Sigmoid colon (tissue), 7 donors: ENCODE measurements around the gene KMT5C. TPM values are rescaled to one million over a fixed set of nuclear protein-coding genes. Genes with fewer than 3 reads are reported as not detected.

Experiments
- DNase-seq: peaks from one replicate; pipeline ENCODE4 v3.0.0-alpha.2; 2019
- H3K27ac ChIP-seq, 4 donors: fragments of 200-600 bp; sonication (generic); one replicate each; pipeline ENCODE4 v1.5.1; 2016 to 2019; ENCODE audit warnings: mild to moderate bottlenecking in 1 of 4
- H3K27me3 ChIP-seq, 3 donors: fragments of 200-600 bp; sonication (generic); one replicate each; pipeline ENCODE4 v1.5.1; 2019; ENCODE audit warnings: mild to moderate bottlenecking in 1 of 3
- H3K36me3 ChIP-seq, 4 donors: fragments of 200-600 bp; sonication (generic); one replicate each; pipeline ENCODE4 v1.5.1; 2016 to 2019
- H3K4me1 ChIP-seq, 4 donors: fragments of 200-600 bp; sonication (generic); one replicate each; pipeline ENCODE4 v1.5.1; 2017 to 2019
- H3K4me3 ChIP-seq, 4 donors: fragments of 200-600 bp; sonication (generic); one replicate each; pipeline ENCODE4 v1.5.1; 2017 to 2019; ENCODE audit warnings: mild to moderate bottlenecking in 2 of 4, moderate library complexity in 1 of 4
- H3K9me3 ChIP-seq, 4 donors: fragments of 200-600 bp in 3 of 4; sonication (generic) in 3 of 4; one replicate each; pipeline versions ENCODE4 v1.5.1 to v1.6.1; 2013 to 2019
- EP300 ChIP-seq, 4 donors: sonication (generic); formaldehyde crosslinking; IDR thresholded peaks; one replicate each; pipeline ENCODE4 v1.6.1; 2017; ENCODE audit warnings: antibody characterized with exemption in 4 of 4
- POLR2A ChIP-seq, 2 donors: fragments of 450-650 bp; IDR thresholded peaks; one replicate each; pipeline ENCODE4 v1.6.1; 2016; ENCODE audit warnings: antibody characterized with exemption in 2 of 2, mild to moderate bottlenecking in 2 of 2, moderate library complexity in 2 of 2
- POLR2AphosphoS5 ChIP-seq, 4 donors: sonication (generic); formaldehyde crosslinking; IDR thresholded peaks; one replicate each; pipeline ENCODE4 v1.6.1; 2017; ENCODE audit warnings: antibody characterized with exemption in 4 of 4
- WGBS, 2 donors: extraction: QIAGEN DNeasy Blood & Tissue Kit; methylation state at CpG; one replicate each; pipeline ENCODE4 v1.1.7; 2013; 5-methylcytosine and 5-hydroxymethylcytosine counted together
- intact Hi-C: fragments of 100-400 bp; cut with DNase I; formaldehyde crosslinking; loops from one replicate; pipeline ENCODE4 v1.15.1; 2023
- polyA plus RNA-seq, 3 donors: library from polyadenylated mRNA; stranded (reverse); fragments of 200-250 nt; gene quantifications; one replicate each; pipeline ENCODE4 v1.2.3, GENCODE V29; 2013
- total RNA-seq, 4 donors: library from RNA; depleted of rRNA; stranded (reverse); fragments of >200 nt; gene quantifications; one replicate each; pipeline ENCODE4 v1.1.0, GENCODE V29; 2016
- TF ChIP-seq, protein P1 (sequence below), 4 experiments: fragments of 450-650 bp in 3 of 4; fragments of 200-600 bp in 1 of 4; IDR thresholded peaks; one replicate each; pipeline ENCODE4 v1.5.1; 2016 to 2019; ENCODE audit warnings: antibody characterized with exemption in 4 of 4, mild to moderate bottlenecking in 3 of 4, moderate library complexity in 2 of 4
- donor health status: healthy with polysubstance abuse.
- donor health status: Bipolar disorder and iron deficiency.
- donor health status: healthy.

KMT5C gene
- total and polyA plus RNA-seq, 7 donors = 3.0 to 14.8 (median 9.1) TPM

DNA sequence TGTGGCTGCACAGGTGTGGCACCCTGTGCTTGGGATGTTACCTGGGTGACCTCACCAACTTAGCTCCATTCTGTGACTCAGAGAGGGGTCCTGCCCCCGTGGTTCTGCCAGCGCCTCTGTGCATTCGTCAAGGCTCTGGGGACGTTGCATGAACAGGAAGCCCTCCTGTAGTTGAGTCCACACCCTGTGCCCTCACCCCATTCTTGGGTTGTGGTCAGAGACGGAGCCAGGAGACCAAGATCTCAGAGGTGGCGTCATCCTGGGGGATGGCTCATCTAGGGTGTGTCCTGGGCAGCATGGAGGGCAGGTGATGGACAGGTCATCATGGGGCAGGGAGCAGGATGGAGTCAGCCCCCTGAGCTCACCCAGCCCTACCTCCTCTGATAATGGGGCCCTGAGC, 12.4 kb downstream of the KMT5C start:
- 65 to 69% methylated on average over 6 of the region's 6 CpGs for WGBS, 2 donors
- TF ChIP-seq POLR2AphosphoS5 (IDR thresholded peaks at IDR 0.05) (no peak), EP300 (IDR thresholded peaks at IDR 0.05) (no peak), POLR2A (IDR thresholded peaks at IDR 0.05) (no peak)
- TF ChIP-seq, protein P1, sequence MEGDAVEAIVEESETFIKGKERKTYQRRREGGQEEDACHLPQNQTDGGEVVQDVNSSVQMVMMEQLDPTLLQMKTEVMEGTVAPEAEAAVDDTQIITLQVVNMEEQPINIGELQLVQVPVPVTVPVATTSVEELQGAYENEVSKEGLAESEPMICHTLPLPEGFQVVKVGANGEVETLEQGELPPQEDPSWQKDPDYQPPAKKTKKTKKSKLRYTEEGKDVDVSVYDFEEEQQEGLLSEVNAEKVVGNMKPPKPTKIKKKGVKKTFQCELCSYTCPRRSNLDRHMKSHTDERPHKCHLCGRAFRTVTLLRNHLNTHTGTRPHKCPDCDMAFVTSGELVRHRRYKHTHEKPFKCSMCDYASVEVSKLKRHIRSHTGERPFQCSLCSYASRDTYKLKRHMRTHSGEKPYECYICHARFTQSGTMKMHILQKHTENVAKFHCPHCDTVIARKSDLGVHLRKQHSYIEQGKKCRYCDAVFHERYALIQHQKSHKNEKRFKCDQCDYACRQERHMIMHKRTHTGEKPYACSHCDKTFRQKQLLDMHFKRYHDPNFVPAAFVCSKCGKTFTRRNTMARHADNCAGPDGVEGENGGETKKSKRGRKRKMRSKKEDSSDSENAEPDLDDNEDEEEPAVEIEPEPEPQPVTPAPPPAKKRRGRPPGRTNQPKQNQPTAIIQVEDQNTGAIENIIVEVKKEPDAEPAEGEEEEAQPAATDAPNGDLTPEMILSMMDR (IDR thresholded peaks at IDR 0.05) = no peak
- H3K27me3 ChIP-seq = peaks cover 28 to 72% (median 50%) of the 10 kb centered on the region in 3 donors

DNA sequence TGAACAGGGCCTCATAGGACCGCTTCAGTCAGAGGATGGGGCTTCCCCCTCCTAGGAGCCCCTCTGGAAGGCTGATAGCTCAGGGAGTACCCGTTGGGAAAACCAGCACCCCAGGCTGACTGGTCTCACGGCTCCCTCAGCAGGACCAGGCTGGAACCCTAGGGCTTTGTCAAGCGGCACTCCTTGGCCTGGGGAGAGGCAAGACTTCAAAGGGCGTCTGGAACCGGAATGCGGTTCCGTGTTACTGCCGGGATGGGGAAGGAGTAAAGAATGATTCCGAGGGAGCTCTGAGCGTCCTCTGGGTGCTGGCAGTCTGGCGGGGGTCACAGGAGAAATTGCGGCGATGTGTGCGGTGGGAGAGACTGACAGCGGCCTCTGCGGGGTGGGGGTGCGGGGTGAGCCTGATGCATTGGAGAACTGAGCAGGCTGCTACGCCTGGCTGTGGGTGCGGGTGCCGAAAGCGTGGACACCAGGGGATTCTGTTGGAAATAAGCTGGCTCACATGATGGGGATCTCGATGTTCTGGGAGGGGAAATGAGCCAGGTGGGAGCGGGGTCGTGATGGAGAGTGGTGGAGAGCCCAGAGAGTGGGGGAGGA, 13.0 kb downstream of the KMT5C start:
- H3K27ac ChIP-seq = no peak overlapping the region
- TF ChIP-seq POLR2A (IDR thresholded peaks at IDR 0.05) (no peak), POLR2AphosphoS5 (IDR thresholded peaks at IDR 0.05) (no peak), EP300 (IDR thresholded peaks at IDR 0.05) (no peak)
- TF ChIP-seq, protein P1 (IDR thresholded peaks at IDR 0.05) = no peak
- no peaks in the 10 kb centered on the region for H3K36me3 ChIP-seq
- intact Hi-C loops = no loop called here
- peaks cover 0 to 19% (median 17%) of the 10 kb centered on the region in 4 donors for H3K4me1 ChIP-seq
- DNase-seq = no peak
- no peak overlapping the region for H3K4me3 ChIP-seq
- H3K9me3 ChIP-seq = no peaks in the 10 kb centered on the region
- 46 to 66% methylated on average over 25 of the region's 25 CpGs for WGBS, 2 donors
- peaks cover 28 to 73% (median 55%) of the 10 kb centered on the region in 3 donors for H3K27me3 ChIP-seq

More for the DNA sequence above, 12.4 kb downstream of the KMT5C start:
- peaks cover 0 to 5% (median under 1%) of the 10 kb centered on the region in 4 donors for H3K36me3 ChIP-seq
- H3K9me3 ChIP-seq = no peaks in the 10 kb centered on the region
- no peak for DNase-seq
- intact Hi-C loops = no loop called here
- no peak overlapping the region for H3K4me3 ChIP-seq
- peaks cover 0 to 19% (median 17%) of the 10 kb centered on the region in 4 donors for H3K4me1 ChIP-seq
- no peak overlapping the region for H3K27ac ChIP-seq

DNA sequence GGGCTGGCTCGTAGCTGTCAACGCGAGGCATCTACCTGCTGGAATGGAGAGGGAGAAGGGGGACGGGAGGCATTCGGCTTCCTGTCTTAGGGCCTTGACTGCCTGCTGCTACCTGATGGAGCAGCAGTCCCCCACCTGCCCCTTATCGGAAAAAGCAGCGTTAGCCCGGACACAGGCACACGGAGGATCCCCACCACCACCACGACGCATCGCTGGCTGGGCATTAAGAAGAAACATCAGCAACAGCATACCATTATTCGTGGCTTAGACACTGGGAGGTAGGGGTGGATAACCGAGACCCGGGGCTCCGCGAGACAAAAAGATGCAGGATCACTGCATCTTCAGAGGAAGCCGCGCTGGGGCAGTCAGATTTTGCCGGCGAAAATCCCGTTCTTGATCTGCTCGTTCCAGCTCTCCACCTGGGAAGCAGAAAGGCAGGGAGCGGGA, 13.7 kb downstream of the KMT5C start:
- 3 to 4% methylated on average over 24 of the region's 24 CpGs for WGBS, 2 donors
- H3K27me3 ChIP-seq = peaks cover 28 to 73% (median 55%) of the 10 kb centered on the region in 3 donors
- DNase-seq = no peak
- H3K4me1 ChIP-seq = peaks cover 0 to 19% (median 17%) of the 10 kb centered on the region in 4 donors
- no peaks in the 10 kb centered on the region for H3K9me3 ChIP-seq
- intact Hi-C loops = no loop called here
- no peak for TF ChIP-seq EP300 (IDR thresholded peaks at IDR 0.05)
- TF ChIP-seq, protein P1 (IDR thresholded peaks at IDR 0.05) = no peak
- no peak for TF ChIP-seq POLR2A (IDR thresholded peaks at IDR 0.05)
- no peaks in the 10 kb centered on the region for H3K36me3 ChIP-seq
- H3K27ac ChIP-seq = no peak overlapping the region
- peak overlapping the region in 3 of 4 donors; percentile 29 to 38 (median 30) for H3K4me3 ChIP-seq

DNA sequence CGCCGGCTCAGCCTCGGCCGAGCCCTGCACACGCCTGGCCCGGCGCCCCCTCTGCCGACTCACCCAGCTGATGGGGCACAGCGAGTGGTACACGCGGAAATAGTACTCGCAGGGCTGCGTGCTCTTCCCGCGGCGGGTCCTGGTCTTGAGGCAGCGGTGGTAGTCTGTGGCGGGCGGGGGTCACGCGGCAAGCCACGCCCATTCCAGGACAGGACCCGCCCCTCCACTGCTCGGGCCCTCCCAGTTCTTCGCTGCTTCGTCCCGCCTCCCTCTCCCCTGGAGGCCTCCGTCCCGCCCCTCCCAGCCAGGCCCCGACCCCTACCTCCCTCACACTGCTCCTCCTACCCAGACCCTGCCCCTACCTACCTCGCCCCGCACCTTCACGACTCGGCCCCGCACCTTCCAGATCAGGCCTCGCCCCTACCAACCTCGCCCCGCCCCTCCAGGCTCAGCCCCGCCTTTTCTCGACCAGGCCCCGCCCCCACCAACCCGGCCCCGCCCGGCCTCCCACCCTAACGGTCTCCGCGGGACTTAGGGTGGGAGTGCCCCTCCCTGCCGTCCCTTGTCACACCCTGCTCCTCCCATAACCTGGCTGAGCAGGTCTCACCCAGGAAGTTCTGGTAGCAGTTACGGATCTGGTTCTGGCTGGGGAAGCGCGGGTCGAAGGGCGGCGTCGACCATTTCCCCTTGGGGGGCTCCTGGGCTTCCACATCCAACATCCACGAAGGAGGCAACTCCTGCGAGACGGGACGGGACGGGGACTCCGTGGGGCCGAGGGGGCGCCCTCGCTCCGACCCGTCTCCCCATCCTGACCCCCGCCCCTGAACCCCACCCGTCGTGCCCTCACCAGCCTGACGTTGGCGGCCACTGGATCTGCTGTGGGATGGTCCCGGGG, 14.4 kb downstream of the KMT5C start:
- Histone ChIP-seq H3K27me3 (peaks cover 28 to 73% (median 55%) of the 10 kb centered on the region in 3 donors), H3K4me3 (peak overlapping the region in 3 of 4 donors; percentile 29 to 38 (median 30))
- WGBS, 2 donors = 1 to 2% methylated on average over 72 of the region's 72 CpGs

More for the DNA sequence above, 14.4 kb downstream of the KMT5C start:
- DNase-seq = peak; percentile 81
- no peak for TF ChIP-seq EP300 (IDR thresholded peaks at IDR 0.05)
- TF ChIP-seq POLR2AphosphoS5 (IDR thresholded peaks at IDR 0.05) = no peak
- TF ChIP-seq, protein P1 (IDR thresholded peaks at IDR 0.05) = no peak
- TF ChIP-seq POLR2A (IDR thresholded peaks at IDR 0.05) = no peak
- no peaks in the 10 kb centered on the region for H3K36me3 ChIP-seq
- intact Hi-C loops = no loop called here
- no peak overlapping the region for H3K27ac ChIP-seq
- H3K9me3 ChIP-seq = no peaks in the 10 kb centered on the region
- peaks cover 0 to 19% (median 17%) of the 10 kb centered on the region in 4 donors for H3K4me1 ChIP-seq
